SHP77 treated with DMSO at 0.1 percent for 48 hours (cell line): ENCODE measurements around the gene CLDN19.

Source experiments
- DNase-seq: peaks from one replicate; lab custom pipeline; 2025; lab: John Stamatoyannopoulos, UW

Gene CLDN19

GRCh38 chr1:42739753-42740700, at the start of gene CLDN19:
TSS of gene CLDN19 (minus strand) at chr1:42740236. CDS start at chr1:42740063, 173 bp downstream.
- DNase-seq: no peak

GRCh38 chr1:42788021-42788420, 48.0 kb upstream of the CLDN19 start:
- no peak for DNase-seq

GRCh38 chr1:42786097-42786496, 46.1 kb upstream of the CLDN19 start:
- no peak for DNase-seq

GRCh38 chr1:42784946-42785693, 45.1 kb upstream of the CLDN19 start, which contains the start of gene TMEM269:
TSS of gene TMEM269 (plus strand) at chr1:42784991. CDS start at chr1:42789894, 4,903 bp downstream.
- no peak for DNase-seq

GRCh38 chr1:42784547-42784945, 44.5 kb upstream of the CLDN19 start:
- no peak for DNase-seq

- DNase-seq: no peak
These were observed 43.1 kb upstream of the CLDN19 start for GRCh38 chr1:42783092-42783491.

GRCh38 chr1:42780176-42780575, 40.1 kb upstream of the CLDN19 start:
- no peak for DNase-seq

- DNase-seq: no peak
These were observed 39.7 kb upstream of the CLDN19 start for GRCh38 chr1:42779725-42780124.

- DNase-seq: no peak
These were observed 37.8 kb upstream of the CLDN19 start for GRCh38 chr1:42777852-42778251.

GRCh38 chr1:42776502-42776901, 36.5 kb upstream of the CLDN19 start:
- DNase-seq: no peak

GRCh38 chr1:42774928-42775526, 35.0 kb upstream of the CLDN19 start:
- no peak for DNase-seq

GRCh38 chr1:42773420-42773819, 33.4 kb upstream of the CLDN19 start:
- DNase-seq: no peak

GRCh38 chr1:42769811-42770210, 29.8 kb upstream of the CLDN19 start:
- DNase-seq: no peak

- DNase-seq: no peak
These were observed 28.1 kb upstream of the CLDN19 start for GRCh38 chr1:42768172-42768571.

- no peak for DNase-seq
These were observed 27.5 kb upstream of the CLDN19 start for GRCh38 chr1:42767510-42768000.

- DNase-seq: peak; percentile 95
These were observed 26.9 kb upstream of the CLDN19 start, which contains the start of the genes C1orf50 and P3H1 for GRCh38 chr1:42766741-42767509. TSS of gene C1orf50 (plus strand) at chr1:42767249. CDS start at chr1:42767312, 63 bp downstream. TSS of gene P3H1 (minus strand) at chr1:42767028. CDS start at chr1:42766971, 57 bp downstream.

GRCh38 chr1:42765832-42766740, 26.1 kb upstream of the CLDN19 start:
- DNase-seq: peak; percentile 43

GRCh38 chr1:42765269-42765668, 25.2 kb upstream of the CLDN19 start:
- DNase-seq: no peak

GRCh38 chr1:42762269-42762668, 22.2 kb upstream of the CLDN19 start:
- no peak for DNase-seq

- no peak for DNase-seq
These were observed 21.5 kb upstream of the CLDN19 start for GRCh38 chr1:42761567-42761966.
